ENCODE data around the gene PNMA1. TPM values are rescaled to one million over a fixed set of nuclear protein-coding genes. Genes with fewer than 3 reads are reported as not detected.
A peak's percentile ranks its signal among the peaks of the same experiment; 100 is the strongest.

PNMA1 gene
- total RNA-seq, 4 donors from 2014 or later, result 12.6 to 58.0 (median 39.4) TPM

- no peak overlapping the region for H3K4me3 ChIP-seq
- intact Hi-C loops (cut with DNase I; ENCODE audit: low total_unique reads), result no loop called here
- DNase-seq, result peak; percentile 26 to 30
- no peaks in the 10 kb centered on the region for H3K9me3 ChIP-seq
- no peaks in the 10 kb centered on the region for H3K27me3 ChIP-seq
- no peaks in the 10 kb centered on the region for H3K4me1 ChIP-seq
- H3K27ac ChIP-seq, result no peak overlapping the region
- no peak for TF ChIP-seq POLR2A (IDR thresholded peaks at IDR 0.05)
- TF ChIP-seq, protein P1, sequence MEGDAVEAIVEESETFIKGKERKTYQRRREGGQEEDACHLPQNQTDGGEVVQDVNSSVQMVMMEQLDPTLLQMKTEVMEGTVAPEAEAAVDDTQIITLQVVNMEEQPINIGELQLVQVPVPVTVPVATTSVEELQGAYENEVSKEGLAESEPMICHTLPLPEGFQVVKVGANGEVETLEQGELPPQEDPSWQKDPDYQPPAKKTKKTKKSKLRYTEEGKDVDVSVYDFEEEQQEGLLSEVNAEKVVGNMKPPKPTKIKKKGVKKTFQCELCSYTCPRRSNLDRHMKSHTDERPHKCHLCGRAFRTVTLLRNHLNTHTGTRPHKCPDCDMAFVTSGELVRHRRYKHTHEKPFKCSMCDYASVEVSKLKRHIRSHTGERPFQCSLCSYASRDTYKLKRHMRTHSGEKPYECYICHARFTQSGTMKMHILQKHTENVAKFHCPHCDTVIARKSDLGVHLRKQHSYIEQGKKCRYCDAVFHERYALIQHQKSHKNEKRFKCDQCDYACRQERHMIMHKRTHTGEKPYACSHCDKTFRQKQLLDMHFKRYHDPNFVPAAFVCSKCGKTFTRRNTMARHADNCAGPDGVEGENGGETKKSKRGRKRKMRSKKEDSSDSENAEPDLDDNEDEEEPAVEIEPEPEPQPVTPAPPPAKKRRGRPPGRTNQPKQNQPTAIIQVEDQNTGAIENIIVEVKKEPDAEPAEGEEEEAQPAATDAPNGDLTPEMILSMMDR (IDR thresholded peaks at IDR 0.05), result peak in 3 of 4 experiments; percentile 18 to 26 (median 22)
- H3K36me3 ChIP-seq, result no peaks in the 10 kb centered on the region
These were observed 51.7 kb downstream of the PNMA1 start for GRCh38 chr14:73662487-73662943.

DNA sequence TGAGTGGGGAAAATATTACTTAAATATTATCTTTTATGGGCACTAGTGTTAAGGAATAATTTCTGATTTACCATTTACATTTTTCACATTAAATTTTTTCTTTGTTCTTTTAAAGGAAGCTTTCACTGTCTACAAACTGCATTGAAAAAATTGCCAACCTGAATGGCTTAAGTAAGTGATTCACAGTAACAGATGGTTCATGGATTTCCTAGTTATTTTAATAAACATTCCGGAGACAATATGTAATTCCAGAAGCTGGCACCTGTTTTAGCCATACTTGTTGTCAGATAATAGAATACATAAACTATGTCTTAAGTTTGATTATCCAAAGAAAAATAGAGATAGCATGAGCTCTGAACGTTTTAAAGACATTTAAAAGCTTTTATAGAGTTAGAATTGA is 52.3 kb downstream of the PNMA1 start:
- intact Hi-C loops (cut with DNase I; ENCODE audit: low total_unique reads), result no loop called here
- Histone ChIP-seq H3K4me1 (no peaks in the 10 kb centered on the region), H3K36me3 (no peaks in the 10 kb centered on the region), H3K27me3 (no peaks in the 10 kb centered on the region), H3K9me3 (no peaks in the 10 kb centered on the region), H3K4me3 (no peak overlapping the region), H3K27ac (no peak overlapping the region)
- TF ChIP-seq, protein P1 (IDR thresholded peaks at IDR 0.05), result no peak
- TF ChIP-seq POLR2A (IDR thresholded peaks at IDR 0.05), result no peak
- DNase-seq, result no peak

Small RNA genes within 50 kb of the gene (microRNA-seq; reads per million reads assigned to microRNA genes)
- not detected for gene MIR4505 (ENCODE audit: borderline microRNAs expressed, borderline replicate concordance)

Small RNA genes within 50 kb of the gene (small RNA-seq; reads per million reads assigned to genes)
- not detected for gene MIR4505

Other genes with a start within 250 kb of the PNMA1 start
- gene RIOX1, start 223.5 kb downstream of the PNMA1 start, total RNA-seq, result 10 to 100 TPM; 12.3 to 32.1 (median 17.7) TPM
- 1 to 10 TPM; 1.2 to 8.2 (median 4.2) TPM for gene ACOT1, start 177.2 kb downstream of the PNMA1 start, total RNA-seq
- under 1 TPM in 2 of 4 donors, not detected in 2; 0.48 to 0.82 TPM for gene HEATR4, start 155.4 kb downstream of the PNMA1 start, total RNA-seq
- gene ACOT2, start 145.2 kb downstream of the PNMA1 start, total RNA-seq, result 10 to 100 TPM; 25.4 to 48.8 (median 46.1) TPM
- gene ACOT4, start 122.5 kb downstream of the PNMA1 start, total RNA-seq, result 1 to 10 TPM in 1 of 4 donors, under 1 TPM in 1, not detected in 2; 0.61 to 1.5 TPM
- gene ACOT6, start 101.9 kb downstream of the PNMA1 start, total RNA-seq, result not detected
- 10 to 100 TPM in 3 of 4 donors, 1 to 10 TPM in 1; 2.0 to 29.7 (median 23.3) TPM for gene DNAL1, start 69.4 kb downstream of the PNMA1 start, total RNA-seq
- 10 to 100 TPM in 2 of 4 donors, 1 to 10 TPM in 1, under 1 TPM in 1; 0.59 to 19.0 (median 11.0) TPM for gene PTGR2, start 137.4 kb upstream of the PNMA1 start, total RNA-seq
- gene ZNF410, start 172.5 kb upstream of the PNMA1 start, total RNA-seq, result 10 to 100 TPM; 48.8 to 93.7 (median 58.2) TPM
- gene FAM161B, start 235.7 kb upstream of the PNMA1 start, total RNA-seq, result 1 to 10 TPM in 3 of 4 donors, under 1 TPM in 1; 0.29 to 10.0 (median 4.9) TPM
- gene COQ6, start 235.9 kb upstream of the PNMA1 start, total RNA-seq, result 100 to 1,000 TPM in 1 of 4 donors, 10 to 100 TPM in 3; 18.5 to 103 (median 30.0) TPM